Activated naive CD8-positive, alpha-beta T cell treated with anti-CD3 and anti-CD28 coated beads, Interleukin-2, amount 50 U/mL, for 24 hours (primary cell): Measurements from ENCODE around the gene LRCH1.

Experiments used
- ATAC-seq: fragments of 150-1000 bp; cut with Tn5 transposase; one replicate; pipeline ENCODE4 v1.10.0; 2021
- DNase-seq: peaks from one replicate; pipeline ENCODE4 v3.0.0; 2021
- H3K27ac Mint-ChIP-seq: one replicate; pipeline ENCODE4 v1.8.0; 2021; ENCODE audit warnings: mild to moderate bottlenecking, mixed read lengths
- H3K27me3 Mint-ChIP-seq: one replicate; pipeline ENCODE4 v1.8.0; 2021; ENCODE audit warnings: mixed read lengths
- H3K36me3 Mint-ChIP-seq: one replicate; pipeline ENCODE4 v1.8.0; 2021; ENCODE audit warnings: low read depth, mixed read lengths
- H3K4me1 Mint-ChIP-seq: one replicate; pipeline ENCODE4 v1.8.0; 2021; ENCODE audit warnings: mixed read lengths
- H3K4me3 Mint-ChIP-seq: one replicate; pipeline ENCODE4 v1.8.0; 2021; ENCODE audit warnings: mild to moderate bottlenecking, moderate library complexity, mixed read lengths
- H3K9me3 Mint-ChIP-seq: one replicate; pipeline ENCODE4 v1.8.0; 2021; ENCODE audit warnings: mixed read lengths

Gene LRCH1

DNA sequence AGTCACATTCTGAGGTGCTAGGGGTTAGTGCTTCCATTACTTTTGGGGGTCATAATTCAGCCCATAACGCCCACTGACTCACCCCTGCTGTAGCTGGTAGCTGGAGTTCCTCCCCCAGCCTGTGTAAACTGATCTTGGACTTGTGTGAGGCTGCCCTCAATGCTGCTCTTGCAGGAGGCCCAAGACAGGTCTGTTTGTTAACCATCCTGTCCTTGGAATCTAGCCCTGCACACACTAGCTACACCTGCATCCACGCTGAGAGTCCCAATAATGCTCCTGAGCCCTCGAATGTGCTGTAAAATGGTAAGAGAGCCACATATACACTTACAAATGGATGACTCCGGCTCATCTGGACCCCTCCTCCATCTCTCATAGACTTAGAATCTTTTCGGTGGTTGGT is 9.6 kb downstream of the LRCH1 start:
- no peaks in the 10 kb centered on the region for H3K9me3 Mint-ChIP-seq
- H3K27me3 Mint-ChIP-seq: no peaks in the 10 kb centered on the region
- DNase-seq (no peak), ATAC-seq (no peak)
- H3K4me3 Mint-ChIP-seq: no peak overlapping the region
- no peak overlapping the region for H3K27ac Mint-ChIP-seq
- peaks cover 35% of the 10 kb centered on the region for H3K4me1 Mint-ChIP-seq
- peaks cover 2% of the 10 kb centered on the region for H3K36me3 Mint-ChIP-seq

DNA sequence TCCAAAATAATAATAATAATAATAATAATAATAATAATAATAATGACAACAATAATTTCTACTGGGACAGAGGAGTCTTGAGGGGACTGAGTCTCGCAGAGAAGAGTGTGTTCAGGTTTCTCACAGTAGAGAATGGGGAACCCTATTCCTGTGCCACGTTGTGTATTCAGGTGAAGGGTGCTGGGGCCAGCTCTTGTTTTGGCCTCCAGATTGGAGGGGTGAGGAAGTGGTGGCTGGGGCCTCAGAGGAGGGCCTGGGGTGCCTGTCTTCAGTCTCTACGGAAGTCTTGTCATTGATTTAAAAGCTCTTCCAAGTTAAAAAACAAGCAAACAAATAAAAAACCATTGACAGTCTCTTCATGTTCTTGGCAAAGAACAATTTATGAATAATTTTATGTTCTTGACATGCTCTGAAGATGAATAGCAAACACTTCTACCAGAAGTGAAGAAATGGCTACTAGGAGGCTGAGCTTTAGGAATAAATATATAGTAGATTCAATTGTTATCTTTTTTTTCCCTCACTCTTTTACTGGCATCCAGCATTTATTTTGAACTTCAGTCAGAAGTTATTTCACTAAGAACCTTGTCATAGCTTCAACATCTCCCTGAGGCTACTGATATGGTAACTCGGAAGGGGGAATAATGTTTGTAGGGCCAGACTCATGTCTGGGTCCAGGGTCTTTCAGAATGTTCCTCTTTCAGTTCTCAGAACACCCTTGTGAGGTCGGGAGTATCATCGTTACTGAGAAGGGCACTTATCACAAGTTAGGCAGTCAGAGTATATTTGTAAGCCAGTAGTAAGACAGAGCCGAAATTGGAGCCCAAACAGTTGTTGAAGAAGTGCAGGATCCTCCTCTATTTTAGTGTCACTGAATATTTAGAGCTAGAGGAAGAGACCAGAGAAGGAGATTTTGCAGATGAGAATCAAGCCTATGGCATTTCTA is 13.1 kb downstream of the LRCH1 start:
- Mint-ChIP-seq H3K9me3 (no peaks in the 10 kb centered on the region), H3K36me3 (no peaks in the 10 kb centered on the region), H3K27ac (no peak overlapping the region), H3K27me3 (no peaks in the 10 kb centered on the region), H3K4me3 (no peak overlapping the region), H3K4me1 (peaks cover 33% of the 10 kb centered on the region)
- ATAC-seq: no peak
- no peak for DNase-seq

DNA sequence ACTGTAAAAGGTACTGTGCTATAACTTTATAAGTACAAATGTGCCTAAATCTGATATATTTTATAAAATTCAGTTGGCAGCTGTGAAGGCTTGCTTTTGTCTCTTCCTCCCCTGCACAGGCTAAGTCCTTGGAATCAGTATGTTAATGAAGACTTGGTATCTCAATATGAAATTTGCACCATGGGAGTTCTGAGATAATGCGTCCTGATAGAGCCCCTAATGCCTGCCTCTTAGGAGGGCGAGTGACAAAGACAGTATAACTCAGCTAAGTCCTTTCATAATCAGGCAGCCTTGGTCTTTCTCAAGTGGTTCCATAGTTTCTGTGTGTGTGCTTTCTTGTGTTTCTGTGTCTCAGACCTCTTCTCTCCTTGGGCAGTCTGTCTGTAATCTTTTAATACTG is 14.7 kb downstream of the LRCH1 start:
- Mint-ChIP-seq H3K4me3 (no peak overlapping the region), H3K27me3 (no peaks in the 10 kb centered on the region), H3K36me3 (no peaks in the 10 kb centered on the region), H3K27ac (no peak overlapping the region), H3K4me1 (peaks cover 40% of the 10 kb centered on the region), H3K9me3 (no peaks in the 10 kb centered on the region)
- no peak for ATAC-seq
- no peak for DNase-seq

DNA sequence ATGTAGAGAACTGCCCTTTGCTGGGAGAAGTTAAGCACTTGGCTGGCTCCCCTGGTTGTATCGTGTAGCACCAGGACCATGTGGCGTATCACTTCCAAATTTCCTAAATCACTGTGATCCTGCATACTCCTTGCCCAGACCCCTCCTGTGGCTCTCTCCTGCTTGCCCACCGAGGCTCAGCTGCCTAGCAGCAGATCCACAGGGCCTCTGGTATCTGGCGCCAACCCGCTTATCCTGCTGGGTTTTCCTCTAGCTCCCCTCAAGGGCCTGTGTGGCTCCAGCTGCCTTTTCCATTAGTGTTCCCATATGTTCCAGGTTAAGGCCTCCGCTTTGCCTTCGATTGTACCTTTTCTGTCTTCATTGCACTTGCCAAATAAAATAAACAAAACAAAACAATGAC is 16.5 kb downstream of the LRCH1 start:
- H3K27ac Mint-ChIP-seq: no peak overlapping the region
- H3K36me3 Mint-ChIP-seq: peaks cover 2% of the 10 kb centered on the region
- no peaks in the 10 kb centered on the region for H3K9me3 Mint-ChIP-seq
- DNase-seq (no peak), ATAC-seq (no peak)
- no peaks in the 10 kb centered on the region for H3K27me3 Mint-ChIP-seq
- H3K4me1 Mint-ChIP-seq: peaks cover 49% of the 10 kb centered on the region
- no peak overlapping the region for H3K4me3 Mint-ChIP-seq

DNA sequence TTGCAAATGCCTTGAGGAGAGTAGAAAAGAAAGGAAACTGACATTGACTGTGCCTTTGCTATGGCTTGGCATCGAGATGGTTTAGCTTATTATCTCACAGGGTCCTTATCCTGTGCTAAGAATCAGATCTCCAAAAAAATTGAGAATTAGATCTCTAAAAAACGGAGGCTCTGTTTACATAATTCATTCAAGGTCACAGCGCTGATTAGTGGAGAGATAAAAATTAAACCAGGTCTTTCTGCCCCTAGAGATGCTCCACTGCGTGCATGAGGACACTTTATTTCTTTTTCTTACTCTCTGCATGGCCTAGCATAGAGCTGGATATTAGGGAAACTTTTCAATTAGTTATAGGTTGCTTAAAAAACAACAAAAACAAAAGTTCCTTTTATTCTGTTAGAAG is 17.3 kb downstream of the LRCH1 start:
- Mint-ChIP-seq H3K4me1 (peaks cover 49% of the 10 kb centered on the region), H3K4me3 (no peak overlapping the region)

DNA sequence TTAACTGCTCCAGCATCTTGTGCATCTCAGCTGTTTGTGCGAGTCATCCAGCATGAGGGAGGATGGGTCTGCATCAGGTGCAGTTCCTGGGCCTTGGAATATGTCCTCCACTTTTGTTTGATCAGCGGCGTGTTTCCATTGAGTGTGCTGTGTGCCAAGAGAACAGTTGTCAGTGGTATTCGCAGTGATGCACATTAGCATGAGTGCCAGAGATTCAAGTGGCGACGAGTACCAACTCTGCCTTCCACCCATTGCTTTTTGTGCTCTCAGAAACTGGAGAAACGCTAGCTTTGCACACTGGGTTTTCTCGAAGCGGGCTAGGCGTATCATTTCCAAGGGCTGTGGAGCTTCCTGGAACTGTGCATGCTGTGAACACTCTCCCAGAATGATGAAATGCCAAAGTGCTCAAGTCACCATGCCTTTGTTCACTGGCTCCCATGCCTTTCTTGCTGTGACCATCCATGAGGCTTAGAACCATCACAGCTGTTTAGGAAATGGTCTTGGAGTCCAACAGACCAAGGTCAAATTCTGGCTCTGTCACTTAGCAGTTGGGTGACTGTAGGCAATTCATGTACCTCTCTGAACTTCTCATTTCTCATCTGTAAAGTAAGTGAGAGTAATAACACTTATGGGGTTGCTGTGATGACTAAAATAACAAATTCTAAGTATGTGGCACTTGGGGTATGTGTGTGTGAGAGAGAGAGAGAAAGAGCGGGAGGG is 18.4 kb downstream of the LRCH1 start:
- Mint-ChIP-seq H3K4me1 (peaks cover 48% of the 10 kb centered on the region), H3K36me3 (peaks cover 7% of the 10 kb centered on the region), H3K27ac (no peak overlapping the region), H3K4me3 (no peak overlapping the region), H3K9me3 (no peaks in the 10 kb centered on the region), H3K27me3 (no peaks in the 10 kb centered on the region)
- ATAC-seq: peak; percentile 62
- no peak for DNase-seq

More for the DNA sequence above, 17.3 kb downstream of the LRCH1 start:
- no peak for ATAC-seq
- H3K27me3 Mint-ChIP-seq: no peaks in the 10 kb centered on the region
- no peaks in the 10 kb centered on the region for H3K9me3 Mint-ChIP-seq
- DNase-seq: no peak
- peaks cover 2% of the 10 kb centered on the region for H3K36me3 Mint-ChIP-seq
- H3K27ac Mint-ChIP-seq: no peak overlapping the region

DNA sequence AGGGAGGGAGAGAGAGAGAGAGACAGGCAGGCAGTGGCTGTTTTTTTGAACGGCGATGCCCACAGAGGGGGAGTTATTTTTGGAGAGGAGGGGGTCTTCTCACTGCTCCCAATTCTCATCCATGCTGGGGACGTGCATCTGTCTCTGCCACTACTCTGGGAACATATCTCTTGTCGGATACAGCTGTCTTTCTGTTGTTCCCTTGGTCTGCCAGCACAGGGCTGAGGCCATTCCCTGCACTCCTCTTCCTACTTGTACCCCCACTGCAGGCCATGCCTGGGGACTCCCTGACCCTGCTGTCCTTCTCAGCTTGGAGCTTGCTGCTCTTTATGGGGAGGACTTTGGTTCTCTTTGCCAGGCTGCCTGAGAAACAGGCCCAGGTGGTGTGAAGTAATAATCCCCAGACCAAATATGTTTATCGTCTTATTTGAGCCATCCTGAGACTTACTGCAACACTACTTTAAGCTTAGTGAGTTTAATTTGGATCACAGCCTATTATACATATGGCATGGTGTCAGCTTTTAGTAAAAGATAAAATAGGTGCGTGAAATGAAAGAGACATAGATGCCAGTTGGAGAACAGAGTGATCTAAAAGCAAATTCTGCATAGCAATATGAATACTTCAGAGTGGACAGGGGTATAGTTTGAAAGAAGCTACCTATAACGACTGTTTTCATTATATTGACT is 19.1 kb downstream of the LRCH1 start:
- Mint-ChIP-seq H3K27me3 (no peaks in the 10 kb centered on the region), H3K36me3 (peaks cover 9% of the 10 kb centered on the region), H3K27ac (no peak overlapping the region), H3K4me3 (no peak overlapping the region), H3K4me1 (peaks cover 50% of the 10 kb centered on the region), H3K9me3 (no peaks in the 10 kb centered on the region)
- ATAC-seq (no peak), DNase-seq (no peak)

DNA sequence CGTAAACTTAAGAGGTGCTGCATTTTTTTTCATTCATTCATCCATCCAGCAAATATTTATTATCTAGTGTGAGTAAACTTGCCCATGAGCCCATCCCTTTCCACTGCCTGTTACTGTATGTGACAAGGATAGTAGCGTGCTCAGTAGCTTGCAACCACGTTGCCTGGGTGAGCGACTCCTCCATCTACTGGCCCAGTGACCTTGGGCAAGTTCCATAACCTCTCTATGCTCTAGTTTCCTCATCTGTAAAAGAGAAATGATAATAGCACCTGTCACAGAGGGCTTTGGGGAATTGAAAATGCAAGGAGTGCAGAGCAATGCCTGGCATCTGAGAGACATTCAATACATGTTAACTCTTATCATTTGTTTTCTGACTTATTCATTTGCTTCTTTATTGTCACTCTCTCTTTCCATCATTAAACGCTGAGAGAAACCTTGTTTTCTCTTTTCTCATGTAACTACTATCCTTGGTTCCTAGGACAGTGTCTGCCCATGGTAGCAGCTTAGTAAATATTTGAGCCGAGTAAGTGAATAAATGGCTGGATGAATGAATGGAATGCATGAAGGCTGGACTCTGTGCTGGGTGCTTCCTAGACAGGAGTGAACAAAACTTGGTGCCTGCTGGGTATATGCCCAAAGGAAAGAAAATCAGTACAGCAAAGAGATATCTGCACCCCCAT is 19.9 kb downstream of the LRCH1 start:
- ATAC-seq: no peak
- H3K9me3 Mint-ChIP-seq: no peaks in the 10 kb centered on the region
- no peaks in the 10 kb centered on the region for H3K27me3 Mint-ChIP-seq
- H3K36me3 Mint-ChIP-seq: peaks cover 9% of the 10 kb centered on the region
- no peak for DNase-seq
- H3K4me3 Mint-ChIP-seq: no peak overlapping the region
- peaks cover 53% of the 10 kb centered on the region for H3K4me1 Mint-ChIP-seq
- H3K27ac Mint-ChIP-seq: no peak overlapping the region

DNA sequence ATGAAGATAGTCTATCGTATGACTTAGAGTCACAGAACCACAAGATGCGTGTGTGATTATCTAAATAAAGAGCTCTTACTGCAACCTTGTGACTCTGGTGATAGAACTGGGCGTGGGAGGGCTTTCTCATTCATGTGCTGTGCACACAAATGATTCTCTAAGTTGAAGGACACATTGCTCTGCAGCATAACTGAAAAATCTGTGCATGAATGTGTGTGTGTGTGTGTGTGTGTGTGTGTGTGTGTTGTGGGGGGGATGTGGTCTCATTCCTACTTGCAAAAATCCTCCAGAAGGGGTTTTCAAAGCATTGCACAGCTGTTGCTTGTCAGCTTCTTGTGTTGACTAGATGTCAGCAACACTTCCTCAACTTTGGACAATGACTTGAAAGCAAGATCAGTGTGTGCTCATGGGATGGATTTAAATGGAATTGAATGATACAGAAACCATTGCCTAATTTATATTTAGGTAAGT is 22.4 kb downstream of the LRCH1 start:
- Mint-ChIP-seq H3K4me1 (peaks cover 75% of the 10 kb centered on the region), H3K27me3 (no peaks in the 10 kb centered on the region), H3K27ac (no peak overlapping the region), H3K9me3 (no peaks in the 10 kb centered on the region), H3K36me3 (peaks cover 9% of the 10 kb centered on the region), H3K4me3 (no peak overlapping the region)
- DNase-seq: no peak
- ATAC-seq: no peak

DNA sequence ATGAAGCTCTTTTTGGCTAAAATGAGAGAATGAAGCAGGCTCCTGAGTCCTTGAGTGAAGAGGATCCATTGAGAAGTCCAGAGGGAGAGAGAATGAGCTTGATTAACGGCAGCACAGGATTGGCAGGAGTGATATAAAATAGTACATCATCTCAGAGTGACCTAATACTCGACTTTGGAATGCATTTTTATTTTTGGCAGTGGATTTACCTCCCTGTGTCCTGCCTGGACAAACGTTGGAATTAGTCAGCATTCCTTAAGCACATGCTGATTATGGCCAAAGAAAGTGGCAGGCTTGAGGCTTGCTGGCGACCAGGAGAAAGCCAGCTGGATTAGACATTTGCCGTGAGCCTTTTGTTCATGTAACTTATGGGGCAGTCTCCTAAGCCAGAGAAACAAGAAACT is 22.9 kb downstream of the LRCH1 start:
- Mint-ChIP-seq H3K4me1 (peaks cover 73% of the 10 kb centered on the region), H3K36me3 (peaks cover 9% of the 10 kb centered on the region), H3K27me3 (no peaks in the 10 kb centered on the region), H3K4me3 (no peak overlapping the region), H3K9me3 (no peaks in the 10 kb centered on the region), H3K27ac (no peak overlapping the region)
- ATAC-seq (no peak), DNase-seq (no peak)

DNA sequence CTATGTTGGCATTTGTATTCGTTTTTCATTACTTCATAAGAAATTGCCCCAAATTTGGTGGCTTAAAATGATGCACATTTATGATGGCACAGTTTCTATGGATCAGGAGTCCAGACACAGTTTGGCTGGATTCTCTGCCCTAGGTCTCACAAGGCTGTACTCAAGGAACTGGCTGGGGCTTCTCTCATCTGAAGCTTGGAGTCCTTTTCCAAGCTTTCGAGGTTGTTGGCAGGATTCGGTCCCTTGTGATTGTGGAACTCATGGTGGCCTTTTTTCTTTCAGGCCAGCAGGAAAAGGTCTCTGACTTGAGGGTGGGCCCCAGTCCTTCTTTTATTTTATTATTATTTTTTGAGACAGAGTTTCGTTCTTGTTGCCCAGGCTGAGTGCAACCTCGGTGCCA is 23.8 kb downstream of the LRCH1 start:
- Mint-ChIP-seq H3K27me3 (no peaks in the 10 kb centered on the region), H3K27ac (no peak overlapping the region), H3K4me3 (no peak overlapping the region), H3K36me3 (peaks cover 13% of the 10 kb centered on the region), H3K4me1 (peaks cover 71% of the 10 kb centered on the region), H3K9me3 (no peaks in the 10 kb centered on the region)
- ATAC-seq (no peak), DNase-seq (no peak)

DNA sequence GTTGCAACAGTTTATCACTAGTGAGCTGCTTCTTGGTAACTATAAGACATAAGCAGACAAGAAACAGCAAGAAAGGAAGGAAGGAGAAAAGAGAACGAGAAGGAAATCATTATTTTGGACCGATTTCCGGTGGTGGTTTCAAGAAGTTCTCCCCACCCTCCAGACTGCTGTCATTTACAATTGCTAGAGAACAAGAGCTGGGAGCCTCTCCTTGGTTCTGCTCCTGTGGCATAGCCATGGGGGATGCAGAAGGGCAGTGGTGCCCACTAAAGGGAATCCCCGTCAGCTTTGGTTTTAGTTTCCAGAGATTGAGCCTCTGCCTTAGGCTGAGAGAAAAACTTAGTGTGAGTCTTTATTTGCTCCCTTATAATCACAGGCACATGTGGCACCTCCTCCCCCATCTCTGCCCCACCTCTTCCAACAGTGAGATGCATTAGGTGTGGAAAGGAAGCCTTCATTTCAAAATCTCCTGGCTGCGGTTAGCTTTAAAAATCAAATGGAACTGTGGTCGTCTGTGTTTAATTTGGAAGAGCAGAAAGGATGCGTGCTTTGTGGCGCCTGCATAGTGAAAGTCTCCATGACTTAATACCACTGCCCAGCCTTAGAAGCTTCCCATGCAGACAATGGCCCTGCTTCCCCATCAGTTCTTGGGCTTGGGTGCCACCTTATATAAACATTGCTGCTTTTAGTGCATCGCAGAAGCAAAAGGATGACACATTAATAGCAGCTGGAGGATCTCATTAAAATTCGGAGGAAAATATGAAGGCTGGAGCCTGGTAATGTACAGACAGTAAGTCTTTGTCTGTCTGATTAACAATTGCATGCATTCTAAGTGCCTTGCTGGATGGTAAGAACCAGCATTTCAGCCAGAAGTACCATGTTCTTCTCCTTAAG is 25.0 kb downstream of the LRCH1 start:
- H3K4me1 Mint-ChIP-seq: peaks cover 67% of the 10 kb centered on the region
- peaks cover 13% of the 10 kb centered on the region for H3K36me3 Mint-ChIP-seq
- peak overlapping the region; percentile 1 for H3K4me3 Mint-ChIP-seq
- peak overlapping the region; percentile 78 for H3K27ac Mint-ChIP-seq
- H3K9me3 Mint-ChIP-seq: no peaks in the 10 kb centered on the region
- DNase-seq: no peak
- ATAC-seq: peak; percentile 45
- no peaks in the 10 kb centered on the region for H3K27me3 Mint-ChIP-seq

DNA sequence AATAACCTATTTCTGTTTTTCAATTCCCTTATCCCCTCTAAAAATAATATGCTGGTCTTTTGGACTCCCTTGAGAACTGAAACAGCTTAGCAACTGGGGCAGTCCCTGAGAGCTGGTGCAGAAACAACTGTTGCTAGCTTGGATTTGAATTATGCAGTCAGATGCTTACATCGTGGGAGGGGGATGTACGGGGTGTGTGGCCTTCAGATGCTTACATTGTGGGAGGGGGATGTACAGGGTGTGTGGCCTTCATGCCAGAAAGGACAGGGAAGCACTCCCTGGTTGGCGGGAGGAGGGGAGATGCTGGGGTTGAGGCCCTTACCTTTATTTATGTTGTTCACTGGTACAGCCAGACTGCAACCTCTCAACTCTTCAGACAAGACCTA is 25.6 kb downstream of the LRCH1 start:
- H3K9me3 Mint-ChIP-seq: no peaks in the 10 kb centered on the region
- DNase-seq (peak; percentile 23), ATAC-seq (peak; percentile 61)
- peaks cover 64% of the 10 kb centered on the region for H3K4me1 Mint-ChIP-seq
- H3K36me3 Mint-ChIP-seq: peaks cover 11% of the 10 kb centered on the region
- H3K4me3 Mint-ChIP-seq: peak overlapping the region; percentile 1
- H3K27ac Mint-ChIP-seq: peak overlapping the region; percentile 68
- H3K27me3 Mint-ChIP-seq: no peaks in the 10 kb centered on the region
